ENCODE results near the gene CBLB.
"Not testable (repeated sequence)": the region's sequence is repeated elsewhere in the genome, so short reads cannot be mapped to it uniquely, and the experiment has no call there.

The CBLB gene

GRCh38 chr3:105821433-105821832 lies 47.4 kb downstream of the CBLB start:
- no peak for DNase-seq (ENCODE audit: low spot score)

- DNase-seq (ENCODE audit: low spot score) = no peak
Observed at GRCh38 chr3:105816833-105817232, 52.0 kb downstream of the CBLB start.

- DNase-seq (ENCODE audit: low spot score) = not testable (repeated sequence)
Observed at GRCh38 chr3:105815331-105815730, 53.5 kb downstream of the CBLB start.

GRCh38 chr3:105813710-105814109 lies 55.1 kb downstream of the CBLB start:
- DNase-seq (ENCODE audit: low spot score) = no peak

GRCh38 chr3:105812194-105812586 lies 56.6 kb downstream of the CBLB start:
- no peak for DNase-seq (ENCODE audit: low spot score)

- DNase-seq (ENCODE audit: low spot score) = no peak
Observed at GRCh38 chr3:105811518-105812193, 57.2 kb downstream of the CBLB start.

GRCh38 chr3:105809208-105809888 lies 59.5 kb downstream of the CBLB start:
- DNase-seq (ENCODE audit: low spot score) = no peak

GRCh38 chr3:105807701-105808100 lies 61.1 kb downstream of the CBLB start:
- DNase-seq (ENCODE audit: low spot score) = no peak

- no peak for DNase-seq (ENCODE audit: low spot score)
Observed at GRCh38 chr3:105807146-105807545, 61.7 kb downstream of the CBLB start.

GRCh38 chr3:105806359-105806758 lies 62.5 kb downstream of the CBLB start:
- no peak for DNase-seq (ENCODE audit: low spot score)

- DNase-seq (ENCODE audit: low spot score) = no peak
Observed at GRCh38 chr3:105805404-105805803, 63.4 kb downstream of the CBLB start.

GRCh38 chr3:105802118-105802706 lies 66.6 kb downstream of the CBLB start:
- no peak for DNase-seq (ENCODE audit: low spot score)

GRCh38 chr3:105801397-105801796 lies 67.4 kb downstream of the CBLB start:
- no peak for DNase-seq (ENCODE audit: low spot score)

- no peak for DNase-seq (ENCODE audit: low spot score)
Observed at GRCh38 chr3:105800320-105800719, 68.5 kb downstream of the CBLB start.

GRCh38 chr3:105799286-105799685 lies 69.5 kb downstream of the CBLB start:
- DNase-seq (ENCODE audit: low spot score) = no peak

GRCh38 chr3:105798381-105798934 lies 70.4 kb downstream of the CBLB start:
- DNase-seq (ENCODE audit: low spot score) = no peak

- DNase-seq (ENCODE audit: low spot score) = no peak
Observed at GRCh38 chr3:105793040-105793439, 75.8 kb downstream of the CBLB start.

GRCh38 chr3:105791919-105792786 lies 76.7 kb downstream of the CBLB start:
- no peak for DNase-seq (ENCODE audit: low spot score)

- no peak for DNase-seq (ENCODE audit: low spot score)
Observed at GRCh38 chr3:105791131-105791530, 77.7 kb downstream of the CBLB start.

GRCh38 chr3:105790534-105790933 lies 78.3 kb downstream of the CBLB start:
- DNase-seq (ENCODE audit: low spot score) = no peak

GRCh38 chr3:105788593-105788992 lies 80.2 kb downstream of the CBLB start:
- DNase-seq (ENCODE audit: low spot score) = no peak

- DNase-seq (ENCODE audit: low spot score) = no peak
Observed at GRCh38 chr3:105787453-105787852, 81.4 kb downstream of the CBLB start.

Data from kidney capillary endothelial cell (primary cell).